Measurements from ENCODE around the gene SNCB. TPM values are rescaled to one million over a fixed set of nuclear protein-coding genes. Genes with fewer than 3 reads are reported as not detected.
A peak's percentile ranks its signal among the peaks of the same experiment; 100 is the strongest.

The SNCB gene
- total and polyA plus RNA-seq, 2 experiments from 2014 or later, result not detected

DNA sequence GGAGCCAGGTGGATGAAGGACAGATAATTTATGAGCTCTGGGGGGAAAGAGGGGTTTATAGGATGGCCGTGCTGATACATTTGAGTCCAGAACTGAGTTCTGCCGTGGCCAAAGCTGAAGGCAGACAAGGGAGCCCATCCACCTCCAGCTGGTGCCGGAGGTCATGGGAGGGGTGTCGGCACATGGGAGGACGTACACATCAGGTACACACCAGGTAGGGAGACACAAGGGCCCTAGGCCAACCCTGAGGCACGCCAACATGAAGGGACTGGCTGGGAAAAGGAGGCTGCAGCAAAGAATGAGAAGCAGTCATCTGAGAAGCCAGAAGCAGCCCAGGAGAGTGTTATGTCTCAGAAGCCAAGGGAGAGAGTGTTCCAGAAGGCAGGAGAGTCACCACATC is 18.3 kb downstream of the SNCB start:
- Histone ChIP-seq H3K27ac (no peak overlapping the region), H3K79me2 (ENCODE audit: insufficient read depth) (no peaks in the 10 kb centered on the region), H3K27me3 (replicated peaks; ENCODE audit: insufficient read depth) (no peaks in the 10 kb centered on the region), H3F3A (ENCODE audit: insufficient read depth) (0 out of 2 replicates have a peak, but pooled peaks cover 4% of the 10 kb centered on the region), H3K9ac (no peak overlapping the region), H3K9me2 (ENCODE audit: insufficient read depth) (no peaks in the 10 kb centered on the region), H2AFZ (no peak overlapping the region), H3K4me2 (ENCODE audit: unreplicated experiment) (no peak overlapping the region), H3K4me1 (ENCODE audit: insufficient read depth) (peaks cover 19% of the 10 kb centered on the region), H4K20me1 (ENCODE audit: insufficient read depth) (no peaks in the 10 kb centered on the region), H3K9me3 (ENCODE audit: low read depth) (no peaks in the 10 kb centered on the region), H3K36me3 (ENCODE audit: low read depth) (no peaks in the 10 kb centered on the region), H3K4me3 (no peak overlapping the region)
- TF ChIP-seq EZH2phosphoT487 (IDR thresholded peaks at IDR 0.05; ENCODE audit: insufficient read depth, low read depth) (no peak), EZH2 (IDR thresholded peaks at IDR 0.05; ENCODE audit: insufficient read depth, poor library complexity, severe bottlenecking) (no peak)
- in situ Hi-C loops (cut with MboI), result no loop called here
- DNase-seq, result no peak
- 56 to 64% methylated on average over 6 of the region's 6 CpGs for WGBS, 2 experiments (ENCODE audit: low coverage in 1 of 2, low lambda C conversion rate in 2 of 2, missing lambda C conversion rate in 2 of 2)

DNA sequence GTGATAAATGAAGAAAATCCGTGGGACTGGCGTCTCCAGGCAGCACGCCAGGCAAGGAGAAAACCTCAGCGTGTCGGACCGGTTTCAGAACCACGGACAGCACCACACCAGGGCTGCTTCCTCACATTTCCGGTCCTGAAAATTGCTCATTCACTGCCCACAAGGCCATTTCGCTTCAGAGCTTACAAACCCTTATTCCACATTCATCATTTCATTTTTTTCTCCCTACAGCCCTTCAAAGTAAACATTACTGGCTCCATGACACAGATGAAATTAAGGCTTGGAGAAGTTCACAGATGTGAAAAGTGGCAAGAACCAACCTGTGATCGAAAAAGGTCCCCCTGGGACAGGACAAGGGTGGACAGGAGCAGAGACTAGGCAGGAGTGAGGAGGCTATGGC is 18.9 kb downstream of the SNCB start:
- no peaks in the 10 kb centered on the region for H3K9me3 ChIP-seq (ENCODE audit: low read depth)
- WGBS, 2 experiments (ENCODE audit: low coverage in 1 of 2, low lambda C conversion rate in 2 of 2, missing lambda C conversion rate in 2 of 2), result 6 to 7% methylated on average over 10 of the region's 10 CpGs
- no peak overlapping the region for H3K4me2 ChIP-seq (ENCODE audit: unreplicated experiment)
- no peak overlapping the region for H2AFZ ChIP-seq
- H4K20me1 ChIP-seq (ENCODE audit: insufficient read depth), result no peaks in the 10 kb centered on the region
- H3K9me2 ChIP-seq (ENCODE audit: insufficient read depth), result no peaks in the 10 kb centered on the region
- H3K4me3 ChIP-seq, result no peak overlapping the region
- peaks cover 19% of the 10 kb centered on the region for H3K4me1 ChIP-seq (ENCODE audit: insufficient read depth)
- H3F3A ChIP-seq (ENCODE audit: insufficient read depth), result 0 out of 2 replicates have a peak, but pooled peaks cover 4% of the 10 kb centered on the region
- TF ChIP-seq EZH2phosphoT487 (IDR thresholded peaks at IDR 0.05; ENCODE audit: insufficient read depth, low read depth) (no peak), EZH2 (IDR thresholded peaks at IDR 0.05; ENCODE audit: insufficient read depth, poor library complexity, severe bottlenecking) (no peak)
- no peak overlapping the region for H3K27ac ChIP-seq
- H3K9ac ChIP-seq, result no peak overlapping the region
- no peaks in the 10 kb centered on the region for H3K79me2 ChIP-seq (ENCODE audit: insufficient read depth)
- DNase-seq, result peak; percentile 94
- H3K27me3 ChIP-seq (replicated peaks; ENCODE audit: insufficient read depth), result no peaks in the 10 kb centered on the region
- no peaks in the 10 kb centered on the region for H3K36me3 ChIP-seq (ENCODE audit: low read depth)
- in situ Hi-C loops (cut with MboI), result no loop called here

DNA sequence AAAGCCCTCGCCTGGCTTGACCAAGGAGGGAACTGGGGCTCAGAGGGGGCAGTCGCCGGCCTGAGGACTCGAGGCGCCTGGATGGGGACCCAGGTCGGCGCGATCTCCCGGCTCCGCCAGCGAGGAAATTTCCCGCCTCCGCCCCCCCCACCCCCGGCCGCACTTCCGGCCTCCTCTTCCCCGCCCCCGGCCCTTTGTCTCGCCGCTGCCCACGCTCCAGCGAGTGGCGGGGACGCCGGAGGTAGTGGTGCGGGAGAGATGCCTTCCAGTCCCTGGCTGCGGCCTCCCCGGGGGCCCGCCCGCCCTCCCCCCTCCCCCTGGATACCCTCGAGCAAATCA is 19.9 kb downstream of the SNCB start:
- TF ChIP-seq EZH2phosphoT487 (IDR thresholded peaks at IDR 0.05; ENCODE audit: insufficient read depth, low read depth) (no peak), EZH2 (IDR thresholded peaks at IDR 0.05; ENCODE audit: insufficient read depth, poor library complexity, severe bottlenecking) (no peak)
- 0 to 4% methylated on average over 4 to 31 of the region's 31 CpGs for WGBS, 2 experiments (ENCODE audit: low coverage in 1 of 2, low lambda C conversion rate in 2 of 2, missing lambda C conversion rate in 2 of 2)

DNA sequence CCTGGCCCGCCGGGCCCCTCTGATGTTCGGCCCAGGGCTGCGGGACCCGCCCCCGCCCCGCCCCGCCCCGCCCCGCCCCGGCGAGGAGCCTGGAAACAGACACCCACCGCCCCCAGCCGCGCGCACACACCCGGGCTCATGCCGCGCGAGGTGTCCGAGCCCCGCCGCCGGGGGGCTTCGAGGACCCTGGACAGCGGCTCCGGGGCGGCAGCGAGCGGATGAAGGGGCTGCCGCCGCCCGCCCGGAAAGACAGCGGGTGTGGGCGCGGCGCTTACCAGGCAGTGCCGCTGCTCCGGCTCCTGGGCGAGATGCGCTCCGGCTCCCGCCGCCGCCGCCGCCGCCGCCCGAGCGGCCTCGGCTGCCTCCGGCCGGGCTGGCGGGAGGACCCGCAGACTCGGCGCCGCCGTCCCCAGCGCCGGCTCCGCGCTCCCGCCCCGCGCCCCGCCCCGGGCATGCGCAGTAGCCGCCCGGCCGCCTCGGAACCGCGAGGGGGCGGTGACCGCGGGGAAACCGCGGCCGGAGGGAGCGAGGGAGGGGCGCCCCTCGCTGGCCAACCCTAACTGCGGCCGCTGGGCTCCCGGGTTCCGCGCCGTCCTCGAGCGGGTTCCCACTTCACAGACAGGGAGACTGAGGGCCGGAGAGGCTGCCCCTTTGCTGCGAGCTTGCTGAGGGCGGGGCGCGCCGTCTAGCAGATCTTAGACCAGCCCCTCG is 20.5 kb downstream of the SNCB start, which contains the start of gene GPRIN1:
TSS of gene GPRIN1 (minus strand) at position 433 of the 711 bp plus-strand sequence. CDS start 10,322 bp downstream, outside the sequence.
- peak within 1 kb of the TSS; percentile 62 for H3K4me2 ChIP-seq (ENCODE audit: unreplicated experiment)
- no peaks in the 10 kb centered on the region for H3K36me3 ChIP-seq (ENCODE audit: low read depth)
- H3F3A ChIP-seq (ENCODE audit: insufficient read depth), result 0 out of 2 replicates have a peak, but pooled peaks cover 4% of the 10 kb centered on the region
- TF ChIP-seq EZH2phosphoT487 (IDR thresholded peaks at IDR 0.05; ENCODE audit: insufficient read depth, low read depth), result no peak
- TF ChIP-seq EZH2 (IDR thresholded peaks at IDR 0.05; ENCODE audit: insufficient read depth, poor library complexity, severe bottlenecking), result no peak
- H3K4me1 ChIP-seq (ENCODE audit: insufficient read depth), result peaks cover 11% of the 10 kb centered on the region
- no peaks in the 10 kb centered on the region for H3K27me3 ChIP-seq (replicated peaks; ENCODE audit: insufficient read depth)
- DNase-seq, result peak; percentile 80
- no peak within 1 kb of the TSS for H3K27ac ChIP-seq
- in situ Hi-C loops (cut with MboI), result no loop called here
- H3K4me3 ChIP-seq, result peak within 1 kb of the TSS; percentile 74
- H2AFZ ChIP-seq, result peak within 1 kb of the TSS; percentile 83; the same call in 1 of the 2 replicates
- no peaks in the 10 kb centered on the region for H3K9me3 ChIP-seq (ENCODE audit: low read depth)
- 4 to 11% methylated on average over 12 to 21 of the region's 101 CpGs for WGBS, 2 experiments (ENCODE audit: low coverage in 1 of 2, low lambda C conversion rate in 2 of 2, missing lambda C conversion rate in 2 of 2)
- H3K79me2 ChIP-seq (ENCODE audit: insufficient read depth), result no peaks in the 10 kb centered on the region
- H3K9ac ChIP-seq, result peak within 1 kb of the TSS; percentile 55; the same call in 1 of the 2 replicates
- no peaks in the 10 kb centered on the region for H4K20me1 ChIP-seq (ENCODE audit: insufficient read depth)
- H3K9me2 ChIP-seq (ENCODE audit: insufficient read depth), result no peaks in the 10 kb centered on the region

More for the DNA sequence above, 19.9 kb downstream of the SNCB start:
- in situ Hi-C loops (cut with MboI), result no loop called here
- peak overlapping the region; percentile 62 for H3K4me2 ChIP-seq (ENCODE audit: unreplicated experiment)
- no peak for DNase-seq
- no peaks in the 10 kb centered on the region for H3K79me2 ChIP-seq (ENCODE audit: insufficient read depth)
- no peaks in the 10 kb centered on the region for H3K36me3 ChIP-seq (ENCODE audit: low read depth)
- H2AFZ ChIP-seq, result peak overlapping the region; percentile 83; the same call in 1 of the 2 replicates
- H3K27me3 ChIP-seq (replicated peaks; ENCODE audit: insufficient read depth), result no peaks in the 10 kb centered on the region
- no peaks in the 10 kb centered on the region for H4K20me1 ChIP-seq (ENCODE audit: insufficient read depth)
- peaks cover 17% of the 10 kb centered on the region for H3K4me1 ChIP-seq (ENCODE audit: insufficient read depth)
- no peaks in the 10 kb centered on the region for H3K9me2 ChIP-seq (ENCODE audit: insufficient read depth)
- 0 out of 2 replicates have a peak, but pooled peaks cover 4% of the 10 kb centered on the region for H3F3A ChIP-seq (ENCODE audit: insufficient read depth)
- H3K4me3 ChIP-seq, result peak overlapping the region; percentile 74
- no peak overlapping the region for H3K9ac ChIP-seq
- H3K9me3 ChIP-seq (ENCODE audit: low read depth), result no peaks in the 10 kb centered on the region
- H3K27ac ChIP-seq, result no peak overlapping the region

All from GM23248 (cell line).